Measurements from ENCODE around the gene IER5.

GRCh38 chr1:181079382-181079781, 9.1 kb upstream of the IER5 start:
- TF ChIP-seq EZH2phosphoT487 (IDR thresholded peaks at IDR 0.05; ENCODE audit: insufficient read depth, low read depth), result no peak
- no peak for TF ChIP-seq EZH2 (IDR thresholded peaks at IDR 0.05; ENCODE audit: insufficient read depth, poor library complexity, severe bottlenecking)
